Astrocyte of the spinal cord (primary cell): Measurements from ENCODE around the gene AADACL4.

ENCODE experiments used
- DNase-seq: peaks from one replicate; pipeline ENCODE4 v3.0.0; 2011; ENCODE audit warnings: low read depth, low spot score
- H3K4me3 ChIP-seq: 2 replicates; pipeline ENCODE4 v1.5.1; 2011; ENCODE audit warnings: low read depth, mild to moderate bottlenecking, low read length, moderate library complexity
- CTCF ChIP-seq: IDR thresholded peaks from 2 replicates; pipeline ENCODE4 v1.5.1; 2012; ENCODE audit warnings: low read depth, mild to moderate bottlenecking, low read length, inconsistent platforms
- in situ Hi-C: cut with HindIII; loops from 2 replicates; pipeline ENCODE4 v1.10.0; 2017; ENCODE audit warnings: low sequenced_read_pairs

The AADACL4 gene

GRCh38 chr1:12678820-12679219, 34.9 kb downstream of the AADACL4 start:
- in situ Hi-C loops: no loop called here
- TF ChIP-seq CTCF: no peak
- no peak overlapping the region for H3K4me3 ChIP-seq
- DNase-seq: no peak

- in situ Hi-C loops: no loop called here
- TF ChIP-seq CTCF: no peak
- DNase-seq: no peak
These were observed 46.3 kb downstream of the AADACL4 start for GRCh38 chr1:12690156-12690555.

GRCh38 chr1:12692967-12693782, 49.3 kb downstream of the AADACL4 start:
- no peak overlapping the region for H3K4me3 ChIP-seq
- no peak for DNase-seq
- TF ChIP-seq CTCF: no peak
- in situ Hi-C loops: no loop called here

More at GRCh38 chr1:12690156-12690555, 46.3 kb downstream of the AADACL4 start:
- no peak overlapping the region for H3K4me3 ChIP-seq

GRCh38 chr1:12696658-12697057, 52.8 kb downstream of the AADACL4 start:
- H3K4me3 ChIP-seq: no peak overlapping the region
- in situ Hi-C loops: no loop called here
- no peak for TF ChIP-seq CTCF
- no peak for DNase-seq

GRCh38 chr1:12697397-12697796, 53.5 kb downstream of the AADACL4 start:
- in situ Hi-C loops: no loop called here
- TF ChIP-seq CTCF: no peak
- no peak overlapping the region for H3K4me3 ChIP-seq
- no peak for DNase-seq

GRCh38 chr1:12703821-12704451, 60.1 kb downstream of the AADACL4 start:
- no peak overlapping the region for H3K4me3 ChIP-seq
- TF ChIP-seq CTCF: no peak
- no peak for DNase-seq
- in situ Hi-C loops: no loop called here
